GM13976 (cell line): ENCODE measurements around the gene MIEN1.
"Not testable (repeated sequence)": the region's sequence is repeated elsewhere in the genome, so short reads cannot be mapped to it uniquely, and the experiment has no call there.

Experiments
- DNase-seq: peaks from one replicate; pipeline ENCODE4 v3.0.0; 2012; ENCODE audit warnings: low spot score
- CTCF ChIP-seq: IDR thresholded peaks from 2 replicates; pipeline ENCODE4 v1.5.1; 2012; ENCODE audit warnings: borderline replicate concordance, mild to moderate bottlenecking; ENCODE audit not compliant: insufficient read depth; ENCODE audit errors: extremely low read depth, missing control alignments, control extremely low read depth
- in situ Hi-C: fragments of 300-500 bp; cut with MboI; formaldehyde crosslinking; loops from one replicate; pipeline ENCODE4 v1.12.0; 2022; ENCODE audit warnings: low sequenced_read_pairs, mixed read lengths, inconsistent platforms; ENCODE audit not compliant: unreplicated experiment

Gene MIEN1

DNA sequence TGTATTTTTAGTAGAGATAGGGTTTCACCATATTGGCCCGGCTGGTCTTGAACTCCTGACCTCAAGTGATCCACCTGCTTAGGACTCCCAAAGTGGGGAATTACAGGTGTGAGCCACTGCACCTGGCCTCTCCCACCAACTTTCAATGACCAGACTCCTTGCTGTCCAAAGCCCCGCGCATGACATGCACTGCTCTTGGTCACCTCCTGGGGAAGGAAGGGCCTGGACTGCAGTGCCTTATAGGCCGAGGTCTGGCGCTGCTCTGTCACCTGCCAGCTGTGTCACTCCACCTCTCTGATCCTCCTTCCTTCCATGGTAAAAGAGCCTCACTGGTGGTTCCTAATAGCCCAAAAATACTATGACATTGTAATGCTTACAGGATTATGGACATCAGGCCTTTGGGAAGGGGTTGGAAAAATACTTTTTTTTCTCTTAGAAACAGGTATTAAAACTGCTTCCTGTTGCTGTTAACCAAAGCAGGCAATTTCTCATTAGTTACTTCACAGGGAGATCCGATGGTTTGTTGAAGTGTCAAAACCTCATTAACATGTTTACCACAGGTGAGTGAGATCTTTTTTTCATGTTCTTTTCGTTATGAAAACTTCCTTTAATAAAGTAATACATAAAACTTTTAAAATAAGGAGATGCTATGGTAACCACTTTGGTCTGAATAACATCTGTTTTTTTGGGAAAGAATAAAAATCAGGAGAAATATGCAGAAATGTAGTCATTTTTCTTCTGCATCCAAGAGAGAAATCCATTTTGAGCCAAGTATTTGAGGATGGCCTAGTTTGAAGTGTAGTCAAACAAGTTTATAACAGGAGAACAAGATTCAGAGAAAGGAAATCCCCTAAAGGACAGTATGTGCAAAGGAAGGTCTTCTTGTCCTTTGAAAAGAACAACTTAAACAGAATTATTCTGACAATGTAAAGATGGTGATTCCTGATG, 42.9 kb upstream of the MIEN1 start:
- in situ Hi-C loops: no loop called here
- DNase-seq: no peak
- TF ChIP-seq CTCF: no peak

GRCh38 chr17:39772415-39772814, 42.1 kb upstream of the MIEN1 start:
- no peak for TF ChIP-seq CTCF
- in situ Hi-C loops: no loop called here
- DNase-seq: no peak

DNA sequence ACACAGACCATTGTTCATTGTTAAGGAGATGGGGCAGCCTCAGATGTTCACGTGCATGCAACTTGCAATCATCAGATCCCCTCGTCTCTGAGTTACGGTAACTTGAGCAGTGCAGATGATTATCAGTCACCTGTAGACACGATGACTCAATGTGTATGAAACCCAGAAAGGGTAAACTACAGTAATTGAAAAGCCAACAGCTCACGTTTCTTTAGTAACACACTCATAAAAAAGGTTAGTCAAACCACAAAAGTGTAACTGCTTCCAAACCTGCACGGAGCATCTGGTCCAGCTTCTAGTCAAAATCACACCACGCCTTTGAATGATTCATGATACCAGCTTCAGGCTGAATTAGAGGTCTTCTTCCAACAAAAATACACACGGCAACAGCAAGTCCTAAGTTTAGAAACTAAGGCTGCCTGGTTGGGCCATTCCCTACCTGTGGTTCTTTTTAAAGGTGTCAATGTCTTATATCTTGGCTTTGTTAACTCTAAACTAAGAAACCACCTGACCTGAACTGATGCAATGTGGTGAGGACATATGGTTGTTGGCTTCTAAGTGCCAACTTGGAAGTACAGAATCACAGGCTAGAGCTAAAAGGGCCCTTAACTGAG, 39.7 kb upstream of the MIEN1 start:
- no peak for DNase-seq
- no peak for TF ChIP-seq CTCF
- in situ Hi-C loops: no loop called here

DNA sequence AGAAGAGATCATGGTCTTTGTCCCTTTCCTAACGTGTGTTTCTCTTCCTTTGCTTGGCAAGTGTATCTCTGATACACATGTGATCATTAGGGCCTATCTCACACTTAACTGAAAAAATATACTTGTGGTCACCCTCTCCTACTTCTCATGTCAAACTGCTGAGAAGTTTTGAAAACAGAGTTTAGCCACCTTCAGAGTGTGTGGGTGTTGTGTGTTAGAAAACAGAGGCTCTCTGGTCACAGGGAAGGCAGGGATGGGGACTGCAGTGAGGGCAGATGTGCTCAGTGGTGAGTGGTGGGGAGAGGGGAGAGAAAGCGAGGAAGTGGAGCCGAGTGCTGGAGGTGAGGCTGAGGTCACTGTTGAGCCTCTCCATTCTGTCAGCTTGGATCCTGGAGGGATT, 36.8 kb upstream of the MIEN1 start:
- TF ChIP-seq CTCF: no peak
- peak; percentile 62 for DNase-seq
- in situ Hi-C loops: no loop called here

DNA sequence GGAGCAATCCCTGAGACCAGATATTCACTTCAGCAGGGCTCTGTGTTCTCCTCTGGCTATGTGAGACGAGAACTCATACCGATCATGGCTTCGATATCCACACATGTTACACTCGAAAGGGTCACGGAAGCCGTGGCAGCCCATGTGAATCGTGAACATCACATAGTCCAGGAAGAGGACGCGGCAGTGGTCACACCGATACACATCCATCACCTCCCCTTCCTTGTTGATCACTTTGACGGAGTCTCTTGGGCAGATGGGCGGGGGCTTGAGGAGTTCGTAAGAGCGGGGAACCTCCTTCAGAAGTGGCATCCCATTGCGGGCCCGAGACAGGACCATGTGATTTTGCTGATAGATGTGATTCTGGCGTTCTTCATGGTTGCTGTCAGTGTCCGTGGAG, 35.4 kb upstream of the MIEN1 start:
- no peak for TF ChIP-seq CTCF
- in situ Hi-C loops: no loop called here
- no peak for DNase-seq

DNA sequence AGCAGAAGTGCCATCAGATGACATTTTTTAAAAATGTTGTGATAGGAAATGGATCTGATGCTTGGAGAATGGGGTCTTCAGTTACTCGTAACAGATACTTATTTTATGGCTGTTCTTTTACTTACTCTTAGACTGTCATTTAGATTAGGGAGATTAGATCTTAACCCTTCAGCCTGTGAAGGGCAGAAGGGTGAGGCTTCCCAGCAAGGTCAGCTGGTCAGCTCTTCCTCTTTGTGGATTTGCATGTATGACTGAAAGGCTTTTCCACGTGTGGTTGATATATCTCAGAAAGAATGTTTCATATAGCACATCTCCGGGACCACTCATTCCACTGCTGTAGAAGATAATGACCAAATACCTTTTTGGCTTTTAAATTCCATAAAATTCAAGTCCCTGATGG, 34.8 kb upstream of the MIEN1 start:
- no peak for DNase-seq

DNA sequence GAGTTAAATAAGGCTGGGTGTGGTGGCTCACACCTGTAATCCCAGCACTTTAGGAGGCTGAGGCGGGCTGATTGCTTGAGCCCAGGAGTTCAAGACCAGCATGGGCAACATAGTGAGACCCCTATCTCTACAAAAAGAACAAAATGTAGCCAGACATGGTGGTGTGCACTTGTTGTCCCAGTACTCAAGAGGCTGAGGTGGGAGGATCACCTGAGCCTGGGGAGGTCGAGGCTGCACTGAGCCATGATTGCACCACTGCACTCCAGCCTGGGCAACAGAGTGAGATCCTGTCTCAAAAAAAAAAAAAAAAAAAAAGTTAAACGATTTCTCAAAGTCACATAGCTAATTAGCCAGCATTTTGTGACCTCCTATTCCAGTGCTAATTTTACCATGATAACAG, 33.8 kb upstream of the MIEN1 start:
- in situ Hi-C loops, DNase-seq: not testable (repeated sequence)

More for the DNA sequence above, 34.8 kb upstream of the MIEN1 start:
- in situ Hi-C loops: no loop called here
- no peak for TF ChIP-seq CTCF
